GM18870 (cell line): Measurements from ENCODE around the gene MATN3.

Source experiments
- ATAC-seq: cut with Tn5 transposase; IDR thresholded peaks from one replicate; pipeline ENCODE4 v1.9.1; 2021; ENCODE audit warnings: moderate library complexity; ENCODE audit not compliant: unreplicated experiment

The MATN3 gene

GRCh38 chr2:20037660-20038059 is 25.2 kb upstream of the MATN3 start:
- ATAC-seq = no peak

DNA sequence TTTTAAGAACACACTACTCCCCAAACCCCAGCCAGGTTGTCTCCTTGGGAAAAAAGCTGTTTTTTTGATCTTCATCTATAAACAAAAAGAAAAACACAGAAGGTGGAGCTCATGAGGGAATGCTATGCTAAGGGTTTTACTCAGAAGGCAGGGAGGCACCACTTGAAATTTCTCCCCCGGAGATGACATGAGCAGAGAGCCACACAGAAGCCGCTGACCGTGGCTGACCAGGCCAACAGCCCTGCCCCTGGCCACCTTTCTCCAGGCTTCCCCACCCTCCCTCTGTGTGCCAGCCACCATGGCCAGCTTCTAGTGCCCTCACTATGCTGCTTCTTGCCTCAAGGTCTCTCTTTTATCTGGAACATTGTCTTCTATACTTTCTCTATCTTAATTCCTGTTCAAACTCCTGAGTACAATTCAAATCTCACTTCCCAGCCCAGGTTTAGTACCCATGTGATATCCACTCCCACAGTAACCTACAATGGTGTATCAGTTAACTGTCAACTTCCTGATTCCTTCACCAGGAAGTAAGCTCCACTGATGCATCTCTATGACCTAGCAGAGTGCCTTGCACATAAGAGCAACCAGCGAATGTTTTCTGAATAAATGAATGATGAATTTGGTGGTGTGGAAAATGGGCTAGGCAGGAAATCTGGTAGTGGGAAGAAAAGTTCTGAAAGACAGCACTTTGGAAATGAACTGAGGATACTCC is 23.6 kb upstream of the MATN3 start:
- ATAC-seq = no peak

- ATAC-seq = no peak
Measured at GRCh38 chr2:20034821-20035220, 22.4 kb upstream of the MATN3 start.

DNA sequence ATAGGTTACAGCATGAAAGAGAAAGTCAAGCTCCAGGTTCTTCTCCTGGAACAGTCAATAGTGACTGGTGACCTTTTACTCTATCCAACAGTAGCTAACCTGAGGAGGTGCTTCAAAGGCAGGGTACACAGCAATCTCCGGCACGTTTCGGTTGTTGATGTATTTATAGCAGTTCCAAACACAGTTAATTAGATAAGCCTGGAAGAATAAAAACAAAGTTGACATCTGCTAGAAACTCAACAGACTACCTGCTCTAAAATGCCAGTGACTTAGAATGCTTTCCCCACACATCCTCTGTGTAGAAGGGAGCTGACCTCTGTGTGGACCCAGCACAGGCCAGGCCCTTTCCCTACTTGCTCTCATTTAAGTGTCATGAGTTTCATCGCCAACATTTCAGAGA is 21.8 kb upstream of the MATN3 start:
- ATAC-seq = no peak

GRCh38 chr2:20033322-20033721 is 20.9 kb upstream of the MATN3 start:
- ATAC-seq = no peak

DNA sequence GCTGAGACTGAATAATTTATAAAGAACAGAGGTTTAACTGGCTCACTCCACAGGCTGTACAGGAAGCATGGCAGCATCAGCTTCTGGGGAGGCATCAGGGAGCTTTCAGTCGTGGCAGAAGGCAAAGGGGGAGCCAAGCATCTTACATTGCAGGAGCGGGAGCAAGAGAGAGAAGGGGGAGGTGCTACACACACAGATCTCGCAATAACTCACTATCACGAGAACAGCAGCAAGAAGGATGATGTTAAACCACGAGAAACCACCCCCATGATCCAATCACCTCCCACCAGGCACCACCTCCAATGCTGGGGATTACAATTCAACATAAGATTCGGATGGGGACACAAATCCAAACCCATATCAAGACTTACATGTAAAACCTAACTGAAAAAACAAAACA is 17.8 kb upstream of the MATN3 start:
- no peak for ATAC-seq

GRCh38 chr2:20027705-20028434 is 15.4 kb upstream of the MATN3 start:
- ATAC-seq = no peak

DNA sequence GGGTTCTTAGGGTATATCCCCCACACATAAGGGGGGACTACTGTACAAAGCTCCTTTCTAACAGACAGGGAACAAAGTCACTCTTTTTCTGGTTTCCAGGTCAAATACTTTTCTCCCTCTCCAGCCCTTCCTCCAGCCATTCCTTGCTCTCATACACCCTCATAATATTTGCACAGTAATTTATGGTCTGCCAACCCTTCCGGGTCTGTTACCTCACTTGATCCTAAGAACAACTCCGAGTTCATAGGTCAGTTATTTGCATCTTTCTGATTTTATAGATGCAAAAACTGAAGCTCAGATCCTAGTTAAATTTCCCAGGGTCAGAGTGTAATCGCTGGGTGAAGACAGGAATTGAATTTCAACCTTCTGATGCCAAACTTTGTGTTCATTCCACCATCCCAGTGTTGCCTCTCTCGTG is 14.8 kb upstream of the MATN3 start:
- no peak for ATAC-seq

DNA sequence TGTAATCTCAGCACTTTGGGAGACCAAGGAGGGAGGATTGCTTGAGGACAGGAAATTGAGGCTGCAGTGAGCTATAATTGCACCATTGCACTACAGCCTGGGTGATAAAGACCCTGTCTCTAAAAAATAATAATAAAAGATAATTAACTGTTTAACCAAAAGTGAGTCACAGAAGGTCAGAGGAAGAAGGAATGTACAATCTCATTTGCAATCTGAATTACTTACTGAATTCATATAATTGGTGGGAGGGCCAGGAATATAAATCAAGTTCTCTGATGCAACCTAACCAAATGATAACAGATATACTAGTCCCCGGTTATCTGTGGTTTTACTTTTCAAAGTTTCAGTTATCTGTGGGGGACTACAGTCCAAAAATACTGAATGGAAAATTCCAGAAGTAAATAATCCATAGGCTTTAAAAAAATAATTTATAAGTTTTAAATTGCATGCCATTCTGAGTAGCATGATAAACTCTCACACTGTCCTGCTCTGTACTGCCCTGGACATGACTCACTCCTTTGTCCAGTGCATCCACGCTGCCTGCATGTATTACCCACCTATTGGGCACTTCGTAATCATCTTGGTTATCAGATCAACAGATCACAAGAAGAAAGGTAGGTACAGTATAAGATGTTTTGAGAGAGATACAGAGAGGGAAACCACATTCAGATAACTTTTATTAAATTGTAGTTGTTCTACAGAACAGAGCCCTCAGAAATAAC is 12.8 kb upstream of the MATN3 start:
- no peak for ATAC-seq

DNA sequence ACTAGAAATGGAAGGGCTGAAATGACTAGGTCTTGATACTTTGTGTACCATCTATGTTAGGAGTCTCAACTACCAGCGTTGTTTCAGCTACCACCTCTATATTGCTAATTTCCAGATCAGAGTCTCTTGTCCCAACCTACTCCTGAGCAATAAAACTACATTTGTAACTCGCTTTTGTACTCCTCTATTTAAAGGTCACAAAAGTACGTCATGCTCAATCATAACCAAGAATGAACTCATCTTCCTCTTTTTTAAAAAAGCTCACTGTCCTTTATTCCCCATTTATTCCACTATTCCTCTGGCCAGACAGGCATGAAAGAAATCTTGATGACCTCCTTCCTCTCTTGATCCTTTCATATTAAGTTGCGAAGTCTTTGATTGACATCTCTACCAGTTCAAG is 11.2 kb upstream of the MATN3 start:
- no peak for ATAC-seq

DNA sequence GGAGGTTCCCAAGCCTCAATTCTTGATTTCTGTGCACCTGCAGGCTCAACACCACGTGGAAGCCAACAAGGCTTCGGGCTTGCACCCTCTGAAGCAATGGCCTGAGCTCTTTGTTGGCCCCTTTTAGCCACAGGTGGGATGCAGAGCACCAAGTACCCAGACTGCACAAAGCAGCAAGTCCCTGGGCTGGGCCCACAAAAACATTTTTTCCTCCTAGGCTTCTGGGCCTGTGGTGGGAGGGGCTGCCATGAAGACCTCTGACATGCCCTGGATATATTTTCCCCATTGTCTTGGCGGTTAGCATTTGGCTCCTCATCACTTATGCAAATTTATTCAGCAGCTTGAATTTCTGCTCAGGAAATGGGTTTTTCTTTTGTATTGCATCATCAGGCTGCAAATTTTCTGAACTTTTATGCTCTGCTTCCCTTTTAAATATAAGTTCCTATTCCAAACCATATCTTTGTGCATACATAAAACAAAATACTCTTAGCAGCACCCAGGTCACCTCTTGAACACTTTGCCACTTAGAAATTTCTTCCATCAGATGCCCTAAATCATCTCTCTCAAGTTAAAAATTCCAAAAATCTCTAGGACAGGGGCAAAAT is 9.0 kb upstream of the MATN3 start:
- no peak for ATAC-seq

GRCh38 chr2:20019747-20020146 is 7.3 kb upstream of the MATN3 start:
- no peak for ATAC-seq

- no peak for ATAC-seq
Measured at GRCh38 chr2:20018601-20019152, 6.2 kb upstream of the MATN3 start.

- ATAC-seq = no peak
Measured at GRCh38 chr2:20016346-20016745, 3.9 kb upstream of the MATN3 start.

DNA sequence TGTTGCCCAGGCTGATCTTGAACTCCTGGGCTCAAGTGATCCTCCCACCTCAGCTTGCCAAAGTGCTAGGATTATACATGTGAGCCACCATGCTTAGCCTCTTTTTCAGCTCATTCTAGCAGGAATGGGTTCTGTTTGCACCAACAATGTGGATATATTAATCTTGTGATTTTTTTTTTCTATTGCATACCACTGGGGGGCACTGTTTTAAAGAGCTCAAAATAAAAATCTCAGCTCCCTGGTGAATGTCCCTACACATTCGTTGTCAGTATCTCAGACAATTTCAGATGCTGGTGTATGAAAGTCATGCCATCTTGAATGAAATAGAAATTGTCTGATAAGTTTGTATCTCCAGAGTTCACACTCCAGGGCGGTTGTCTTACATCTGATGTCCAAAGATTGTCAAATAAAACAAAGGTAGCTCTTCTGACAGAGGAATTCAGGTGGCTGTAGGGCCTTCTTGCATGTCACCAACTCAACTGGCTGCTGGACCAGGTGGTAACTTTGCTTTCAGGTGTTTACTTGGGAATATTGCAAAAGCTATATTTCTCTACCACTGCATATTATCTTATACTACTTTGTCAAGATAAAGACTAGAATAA is 3.1 kb upstream of the MATN3 start:
- no peak for ATAC-seq

DNA sequence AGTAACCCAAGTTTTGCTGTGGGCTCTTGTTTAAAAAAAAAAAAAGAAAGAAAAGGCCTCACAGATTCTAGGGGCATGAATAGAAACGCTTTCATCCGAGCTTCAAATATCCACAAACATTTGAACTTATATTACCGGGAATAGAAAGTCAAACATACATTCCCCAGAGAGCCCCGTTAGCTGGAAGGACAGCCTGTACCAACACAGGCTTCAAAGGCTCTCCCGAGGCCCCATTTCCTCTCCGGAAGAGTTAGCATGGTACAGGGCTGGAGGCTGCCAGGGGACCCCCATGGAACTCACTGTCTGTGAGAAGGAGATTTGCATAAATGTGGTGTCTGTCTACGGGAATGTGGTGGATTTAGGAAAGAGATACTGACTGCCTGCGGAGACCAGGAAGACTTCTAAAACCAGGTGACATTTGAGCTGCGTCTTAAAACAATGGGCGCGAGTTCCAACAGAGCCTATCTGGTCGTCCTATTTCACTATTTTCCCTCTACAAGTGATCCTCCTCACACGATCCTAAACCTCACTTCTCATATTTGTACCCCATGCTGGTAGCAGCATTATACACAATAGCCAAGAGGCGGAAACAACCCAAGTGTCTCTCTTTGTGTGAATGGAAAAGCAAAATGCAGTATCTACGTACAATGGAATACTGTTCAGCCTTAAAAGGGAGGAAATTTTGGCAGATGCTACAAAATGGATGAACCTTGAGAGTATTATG is 820 bp upstream of the MATN3 start:
- ATAC-seq = no peak

DNA sequence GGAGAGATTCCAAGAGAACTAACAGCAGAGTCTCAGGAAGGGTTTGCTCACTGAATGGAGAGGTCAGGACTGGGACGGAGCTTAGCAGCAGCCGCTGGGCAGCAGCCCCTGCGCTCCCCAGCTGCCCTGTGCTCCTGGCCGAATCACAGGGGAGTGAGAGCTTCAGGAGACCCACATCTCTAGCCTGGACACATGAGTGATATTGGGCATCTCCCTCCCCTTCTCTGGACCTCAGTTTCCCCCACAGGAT is 511 bp downstream of the MATN3 start:
- no peak for ATAC-seq

GRCh38 chr2:20011276-20012031 is 1.0 kb downstream of the MATN3 start:
- ATAC-seq = no peak

DNA sequence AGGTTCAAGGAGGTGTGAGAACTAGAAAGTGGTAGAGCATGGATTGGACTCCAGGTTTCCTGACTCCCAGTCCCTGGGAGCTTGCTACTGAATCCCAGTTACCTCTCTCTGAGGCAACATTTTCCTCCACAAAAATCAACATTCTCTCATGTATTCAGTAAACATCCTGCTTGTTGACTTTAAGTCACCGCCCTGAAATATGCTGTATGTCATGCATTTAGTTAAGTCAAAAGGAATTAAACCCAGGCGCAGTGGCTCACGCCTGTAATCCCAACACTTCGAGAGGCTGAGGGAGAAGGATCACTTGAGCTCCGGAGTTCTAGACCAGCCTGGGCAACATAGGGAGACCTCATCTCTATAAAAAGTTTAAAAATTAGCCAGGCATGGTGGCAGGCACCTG is 3.8 kb downstream of the MATN3 start:
- ATAC-seq = no peak
